Activated naive CD8-positive, alpha-beta T cell (primary cell): ENCODE measurements around the gene AQR.
"Not testable (repeated sequence)": the region's sequence is repeated elsewhere in the genome, so short reads cannot be mapped to it uniquely, and the experiment has no call there.

Experiments used
- H3K27ac Mint-ChIP-seq: one replicate; pipeline ENCODE4 v1.8.0; 2021; ENCODE audit warnings: mixed read lengths
- H3K27me3 Mint-ChIP-seq: one replicate; pipeline ENCODE4 v1.8.0; 2021; ENCODE audit warnings: mixed read lengths
- H3K36me3 Mint-ChIP-seq: one replicate; pipeline ENCODE4 v1.8.0; 2021; ENCODE audit warnings: mixed read lengths
- H3K4me1 Mint-ChIP-seq: one replicate; pipeline ENCODE4 v1.8.0; 2021; ENCODE audit warnings: low read depth, mixed read lengths
- H3K4me3 Mint-ChIP-seq: one replicate; pipeline ENCODE4 v1.8.0; 2021; ENCODE audit warnings: mild to moderate bottlenecking, mixed read lengths
- H3K9me3 Mint-ChIP-seq: one replicate; pipeline ENCODE4 v1.8.0; 2021; ENCODE audit warnings: low read depth, mixed read lengths

The AQR gene

DNA sequence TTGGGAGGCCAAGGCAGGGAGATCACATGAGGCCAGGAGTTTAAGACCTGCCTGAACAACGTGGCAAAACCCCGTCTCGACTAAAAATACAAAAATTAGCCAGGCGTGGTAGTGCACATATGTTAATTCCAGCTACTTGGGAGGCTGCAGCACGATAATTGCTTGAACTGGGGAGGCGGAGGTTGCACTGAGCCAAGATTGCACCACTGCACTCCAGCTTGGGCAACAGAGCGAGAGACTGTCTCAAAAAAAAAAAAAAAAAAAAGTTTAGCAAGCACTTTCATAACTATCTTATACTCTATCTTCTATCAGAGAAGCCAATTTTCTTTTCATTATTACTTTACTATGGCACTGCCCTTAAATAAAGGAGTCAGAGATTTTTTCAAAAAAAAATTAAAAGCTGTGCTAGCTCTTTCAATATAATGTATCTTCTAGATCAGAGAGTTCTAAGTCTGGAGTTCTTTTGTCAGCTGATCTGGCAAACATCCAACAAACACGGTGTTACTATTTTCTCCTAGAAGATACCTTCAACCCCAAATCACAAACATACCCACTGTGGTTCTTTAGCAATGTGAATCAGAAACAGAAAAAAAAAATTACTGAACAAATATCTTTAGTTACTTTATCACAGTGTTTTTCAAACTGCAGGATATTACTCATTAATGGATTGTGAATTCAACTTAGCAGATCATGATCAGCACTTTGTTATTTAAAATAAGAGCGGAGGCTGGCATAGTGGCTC, 15.5 kb upstream of the AQR start:
- Mint-ChIP-seq H3K4me3 (peak overlapping the region; percentile 75), H3K9me3 (no peaks in the 10 kb centered on the region), H3K27ac (peak overlapping the region; percentile 73), H3K4me1 (peaks cover 42% of the 10 kb centered on the region), H3K27me3 (no peaks in the 10 kb centered on the region), H3K36me3 (peaks cover 5% of the 10 kb centered on the region)

DNA sequence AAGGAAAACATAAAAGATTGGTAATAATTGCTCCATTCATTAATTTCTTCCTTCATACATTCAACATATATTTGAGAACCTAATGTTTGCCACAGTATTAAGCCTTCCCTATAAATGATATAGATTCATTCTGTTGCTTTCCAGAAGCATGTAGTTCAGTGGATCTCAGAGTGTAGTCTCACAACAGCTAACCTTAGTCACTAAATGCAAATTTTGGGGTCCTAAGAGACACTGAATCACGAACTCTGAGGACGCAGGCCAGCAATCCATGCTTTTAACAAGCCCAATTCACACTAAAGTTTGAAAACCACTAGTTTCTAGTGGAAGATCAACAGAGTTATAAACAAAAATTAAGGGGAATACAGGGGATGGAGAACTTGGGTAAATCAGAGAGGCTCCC, 7.2 kb upstream of the AQR start:
- H3K27ac Mint-ChIP-seq: no peak overlapping the region
- no peak overlapping the region for H3K4me3 Mint-ChIP-seq
- H3K4me1 Mint-ChIP-seq: peaks cover 7% of the 10 kb centered on the region
- H3K9me3 Mint-ChIP-seq: no peaks in the 10 kb centered on the region
- H3K36me3 Mint-ChIP-seq: peaks cover 2% of the 10 kb centered on the region
- no peaks in the 10 kb centered on the region for H3K27me3 Mint-ChIP-seq

DNA sequence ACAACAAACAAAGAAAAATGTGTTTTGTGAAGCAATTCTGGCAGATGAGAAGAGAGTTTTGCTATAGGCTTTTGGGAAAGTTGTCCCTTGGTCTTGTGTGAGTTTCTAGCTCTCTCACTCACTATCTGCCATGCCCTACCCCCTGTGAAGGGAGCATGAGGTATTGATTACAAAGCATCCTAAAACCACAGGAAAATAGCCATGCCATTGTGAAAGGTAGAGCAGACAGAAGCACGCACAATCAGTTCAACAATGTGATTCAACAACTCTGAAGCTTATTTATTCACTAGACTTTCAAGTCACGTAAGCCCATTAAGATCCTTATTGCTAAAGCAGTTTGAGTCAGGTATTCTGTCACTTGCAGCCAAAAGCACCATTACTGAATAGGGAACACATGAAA, 6.5 kb upstream of the AQR start:
- Mint-ChIP-seq H3K9me3 (no peaks in the 10 kb centered on the region), H3K4me3 (no peak overlapping the region), H3K27me3 (no peaks in the 10 kb centered on the region), H3K36me3 (peaks cover 2% of the 10 kb centered on the region), H3K4me1 (peaks cover 5% of the 10 kb centered on the region), H3K27ac (peak overlapping the region; percentile 70)

DNA sequence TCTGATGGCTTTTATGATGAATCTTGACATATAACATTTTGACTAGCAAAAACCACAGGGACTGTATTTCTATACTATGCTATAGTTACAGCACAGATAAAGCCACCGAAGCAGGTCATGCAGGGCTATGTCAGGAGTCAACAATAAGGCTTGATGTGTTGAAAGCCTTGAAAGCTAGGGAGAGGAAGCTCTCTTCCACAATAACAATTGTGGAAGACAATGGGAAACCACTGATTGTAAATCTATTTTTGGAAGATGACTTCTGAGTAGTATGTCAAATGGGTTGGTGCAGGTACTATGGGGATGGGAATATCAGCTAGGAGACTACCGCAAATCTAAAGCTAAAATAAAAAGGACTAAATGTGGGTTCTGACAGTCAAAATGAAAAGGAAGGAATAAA, 4.0 kb upstream of the AQR start:
- no peaks in the 10 kb centered on the region for H3K27me3 Mint-ChIP-seq
- H3K4me1 Mint-ChIP-seq: peaks cover 18% of the 10 kb centered on the region
- H3K4me3 Mint-ChIP-seq: no peak overlapping the region
- no peaks in the 10 kb centered on the region for H3K9me3 Mint-ChIP-seq
- H3K36me3 Mint-ChIP-seq: peaks cover 2% of the 10 kb centered on the region
- no peak overlapping the region for H3K27ac Mint-ChIP-seq

DNA sequence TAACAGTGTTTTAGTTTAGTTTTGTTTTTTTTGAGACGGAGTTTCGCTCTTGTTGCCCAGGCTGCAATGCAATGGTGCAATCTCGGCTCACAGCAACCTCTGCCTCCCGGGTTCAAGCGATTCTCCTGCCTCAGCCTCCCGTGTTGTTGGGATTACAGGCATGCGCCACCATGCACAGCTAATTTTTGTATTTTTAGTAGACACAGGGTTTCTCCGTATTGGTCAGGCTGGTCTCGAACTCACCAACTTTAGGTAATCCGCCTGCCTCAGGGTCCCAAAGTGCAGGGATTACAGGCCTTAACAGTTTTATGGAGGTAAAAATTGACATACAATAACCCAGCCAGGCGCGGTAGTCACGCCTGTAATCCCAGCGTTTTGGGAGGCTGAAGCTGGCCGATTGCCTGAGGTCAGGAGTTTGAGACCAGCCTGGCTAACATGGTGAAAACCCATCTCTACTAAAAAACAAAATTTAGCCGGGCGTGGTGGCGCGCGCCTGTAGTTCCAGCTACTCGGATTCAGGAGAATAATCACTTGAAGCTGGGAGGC, 629 bp upstream of the AQR start:
- Mint-ChIP-seq H3K4me3 (peak overlapping the region; percentile 100), H3K4me1 (peaks cover 40% of the 10 kb centered on the region), H3K27ac (peak overlapping the region; percentile 97)
- H3K36me3 Mint-ChIP-seq, H3K9me3 Mint-ChIP-seq, H3K27me3 Mint-ChIP-seq: not testable (repeated sequence)

DNA sequence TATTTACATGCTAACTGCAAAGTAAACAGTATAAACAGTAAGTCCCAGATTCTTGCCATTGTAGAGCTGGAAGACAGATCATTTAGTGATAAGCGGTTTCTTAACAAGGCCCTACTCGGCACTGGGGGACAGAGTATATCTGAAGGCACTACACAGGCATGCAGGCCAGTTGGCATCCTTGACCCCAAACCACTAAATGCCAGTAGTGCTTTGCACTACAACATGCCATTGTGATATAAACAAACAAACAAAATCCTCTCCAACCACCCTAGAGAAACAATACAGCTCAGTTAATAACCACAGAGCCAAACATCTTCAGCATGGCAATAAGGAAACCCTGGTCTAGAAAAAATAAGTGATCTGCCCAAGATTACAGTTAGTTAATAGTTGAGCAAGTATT, 5.3 kb downstream of the AQR start:
- Mint-ChIP-seq H3K27ac (no peak overlapping the region), H3K9me3 (no peaks in the 10 kb centered on the region), H3K4me1 (peaks cover 52% of the 10 kb centered on the region), H3K36me3 (peaks cover 11% of the 10 kb centered on the region), H3K27me3 (no peaks in the 10 kb centered on the region), H3K4me3 (no peak overlapping the region)

DNA sequence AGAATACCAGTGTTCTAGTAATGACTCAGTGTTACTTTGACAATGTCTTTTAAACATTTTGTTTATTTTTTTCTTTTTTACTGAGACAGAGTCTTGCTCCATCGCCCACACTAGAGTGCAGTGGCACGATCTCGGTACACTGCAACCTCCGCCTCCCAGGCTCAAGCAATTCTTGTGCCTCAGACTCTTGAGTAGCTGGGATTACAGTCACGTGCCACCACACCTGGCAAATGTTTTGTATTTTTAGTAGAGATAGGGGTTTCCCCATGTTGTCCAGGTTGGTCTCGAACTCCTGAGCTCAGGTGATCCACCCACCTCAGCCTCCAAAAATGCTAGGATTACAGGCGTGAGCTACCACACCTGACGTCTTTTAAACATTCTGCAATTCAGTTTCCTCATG, 15.7 kb downstream of the AQR start:
- Mint-ChIP-seq H3K9me3 (no peaks in the 10 kb centered on the region), H3K4me3 (no peak overlapping the region), H3K27me3 (no peaks in the 10 kb centered on the region), H3K36me3 (peaks cover 9% of the 10 kb centered on the region), H3K27ac (peak overlapping the region; percentile 6), H3K4me1 (peaks cover 10% of the 10 kb centered on the region)

DNA sequence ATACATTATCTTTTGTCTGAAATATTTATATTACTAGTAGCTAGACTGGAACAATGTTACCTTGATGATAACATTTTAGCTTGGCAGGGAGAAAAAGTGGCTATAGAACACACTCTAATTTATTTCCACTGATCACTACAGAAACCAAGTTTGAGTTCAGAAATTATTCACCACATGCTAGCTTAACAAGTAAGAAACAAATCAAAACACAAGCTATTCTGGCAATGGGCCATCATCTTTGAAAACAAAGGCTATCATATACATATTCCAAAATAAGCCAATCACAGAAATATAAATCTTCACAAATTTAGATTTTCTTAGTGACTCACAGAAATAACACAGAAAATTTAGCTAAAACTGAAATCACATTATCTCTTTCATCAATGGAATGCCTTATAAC, 17.1 kb downstream of the AQR start:
- Mint-ChIP-seq H3K36me3 (peaks cover 9% of the 10 kb centered on the region), H3K9me3 (no peaks in the 10 kb centered on the region), H3K4me1 (peaks cover 8% of the 10 kb centered on the region), H3K4me3 (no peak overlapping the region), H3K27me3 (no peaks in the 10 kb centered on the region), H3K27ac (peak overlapping the region; percentile 16)

DNA sequence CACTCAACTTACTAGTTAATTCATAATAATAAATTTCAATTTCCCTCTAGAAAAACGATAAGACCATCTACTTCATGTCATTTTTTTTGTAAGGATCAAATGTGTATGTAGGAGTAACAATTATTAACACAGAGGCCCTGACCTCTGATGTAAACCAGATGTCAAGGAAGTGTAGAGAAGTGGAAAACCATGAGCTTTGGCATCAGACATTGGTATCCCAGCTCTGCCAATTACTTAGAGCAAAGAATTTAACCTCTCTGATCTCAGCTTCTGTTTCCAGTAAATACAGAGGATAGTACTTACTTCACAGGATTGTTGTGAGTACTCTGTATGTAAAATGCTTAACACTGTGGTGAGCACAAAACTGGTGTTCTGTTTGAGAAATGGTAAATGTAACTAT, 17.5 kb downstream of the AQR start:
- no peak overlapping the region for H3K4me3 Mint-ChIP-seq
- peaks cover 9% of the 10 kb centered on the region for H3K36me3 Mint-ChIP-seq
- peaks cover 8% of the 10 kb centered on the region for H3K4me1 Mint-ChIP-seq
- H3K9me3 Mint-ChIP-seq: no peaks in the 10 kb centered on the region
- H3K27ac Mint-ChIP-seq: no peak overlapping the region
- no peaks in the 10 kb centered on the region for H3K27me3 Mint-ChIP-seq

DNA sequence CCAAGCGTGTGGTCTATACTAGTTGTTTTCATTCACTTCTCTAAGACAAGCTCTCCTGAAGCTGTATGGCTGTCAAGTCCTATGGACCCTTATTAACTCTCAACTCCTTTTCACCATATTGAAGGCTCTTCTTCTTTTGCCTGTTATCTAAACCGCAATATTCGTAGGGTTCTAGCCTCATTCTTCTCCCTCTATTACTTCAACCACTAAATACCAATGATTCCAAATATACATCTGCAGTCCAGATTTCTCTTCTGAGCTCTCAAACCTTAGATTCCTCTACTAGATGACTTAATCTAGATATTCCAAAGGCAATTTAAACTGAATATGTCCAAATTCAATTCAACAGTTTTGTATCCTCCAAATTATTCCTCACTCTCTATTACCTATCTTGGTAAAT, 24.6 kb downstream of the AQR start:
- Mint-ChIP-seq H3K4me1 (no peaks in the 10 kb centered on the region), H3K27ac (no peak overlapping the region), H3K27me3 (no peaks in the 10 kb centered on the region), H3K36me3 (peaks cover under 1% of the 10 kb centered on the region), H3K9me3 (no peaks in the 10 kb centered on the region), H3K4me3 (no peak overlapping the region)

DNA sequence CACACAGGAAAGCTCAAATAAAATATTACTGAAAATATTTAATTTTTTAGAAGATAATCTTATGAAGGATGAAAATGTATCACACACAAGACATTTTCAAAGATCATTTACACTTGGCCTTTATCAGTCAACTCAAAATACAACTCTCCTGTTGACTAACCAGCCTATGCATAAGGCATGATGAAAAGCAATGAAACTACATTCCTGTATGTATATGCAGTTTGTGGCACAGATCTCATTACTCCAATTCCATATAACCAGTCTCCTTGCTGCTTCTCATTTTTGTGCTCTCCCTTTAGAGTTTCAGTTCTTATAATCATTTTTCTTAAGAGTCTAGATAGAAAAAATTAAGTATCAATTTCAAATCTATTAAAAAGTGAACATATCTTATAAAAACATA, 25.8 kb downstream of the AQR start:
- H3K27ac Mint-ChIP-seq: no peak overlapping the region

DNA sequence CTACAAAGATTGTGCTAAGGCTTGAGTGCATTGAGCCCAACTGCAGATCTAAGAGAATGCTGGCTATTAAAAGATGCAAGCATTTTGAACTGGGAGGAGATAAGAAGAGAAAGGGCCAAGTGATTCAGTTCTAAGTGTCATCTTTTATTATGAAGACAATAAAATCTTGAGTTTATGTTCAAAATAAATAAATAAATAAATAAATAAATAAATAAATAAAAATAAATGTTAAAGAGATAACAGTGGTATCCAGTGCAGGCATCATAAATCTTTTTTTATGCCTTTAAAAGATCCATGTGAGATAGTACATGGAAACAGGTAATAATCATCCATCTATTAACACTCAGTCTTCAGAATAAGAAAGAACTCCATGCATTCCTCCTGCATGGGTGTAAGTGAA, 26.3 kb downstream of the AQR start:
- not testable (repeated sequence) for H3K36me3 Mint-ChIP-seq, H3K4me1 Mint-ChIP-seq, H3K27ac Mint-ChIP-seq

More for the DNA sequence above, 25.8 kb downstream of the AQR start:
- Mint-ChIP-seq H3K4me3 (no peak overlapping the region), H3K9me3 (no peaks in the 10 kb centered on the region), H3K4me1 (no peaks in the 10 kb centered on the region), H3K27me3 (no peaks in the 10 kb centered on the region), H3K36me3 (peaks cover 3% of the 10 kb centered on the region)

DNA sequence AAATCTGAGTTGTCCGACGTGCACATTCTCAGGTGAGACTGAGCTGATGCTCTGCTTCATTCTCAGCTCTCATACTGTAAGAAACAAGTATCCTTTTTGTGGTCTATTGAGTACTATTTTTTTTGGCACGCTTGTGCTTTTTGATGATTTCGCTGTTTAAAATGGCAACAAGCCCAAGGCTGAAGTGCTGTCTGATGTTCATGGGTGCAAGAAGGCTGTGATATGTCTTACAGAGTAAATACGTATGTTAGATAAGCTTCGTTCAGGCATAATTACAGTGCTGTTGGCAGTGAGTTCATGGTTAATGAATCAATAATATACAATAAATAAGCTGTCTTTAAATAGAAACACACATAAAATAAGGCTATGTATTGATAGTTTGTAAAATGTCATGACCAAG, 27.2 kb downstream of the AQR start:
- H3K4me3 Mint-ChIP-seq: no peak overlapping the region
- no peaks in the 10 kb centered on the region for H3K27me3 Mint-ChIP-seq
- peaks cover 3% of the 10 kb centered on the region for H3K36me3 Mint-ChIP-seq
- H3K9me3 Mint-ChIP-seq: no peaks in the 10 kb centered on the region
- H3K4me1 Mint-ChIP-seq: no peaks in the 10 kb centered on the region
- H3K27ac Mint-ChIP-seq: no peak overlapping the region

More for the DNA sequence above, 26.3 kb downstream of the AQR start:
- not testable (repeated sequence) for H3K4me3 Mint-ChIP-seq, H3K27me3 Mint-ChIP-seq, H3K9me3 Mint-ChIP-seq

DNA sequence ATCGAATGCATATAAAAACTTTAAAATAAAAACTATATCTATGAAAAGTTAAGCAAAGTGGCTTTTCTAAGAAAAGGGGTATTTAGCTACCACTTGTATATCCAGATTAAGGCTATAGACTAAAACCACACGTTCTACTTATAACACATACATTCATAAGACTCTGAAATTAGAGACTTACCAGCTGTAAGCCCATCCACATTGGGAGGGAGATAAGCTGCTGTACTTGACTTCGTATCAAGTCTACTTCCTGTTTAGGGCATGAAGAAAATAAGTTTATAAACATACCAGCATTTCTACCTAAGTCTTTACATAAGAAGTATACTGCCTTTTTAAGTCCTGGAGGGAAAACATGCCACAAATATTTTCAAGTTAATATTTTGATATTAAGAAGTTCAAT, 27.7 kb downstream of the AQR start:
- Mint-ChIP-seq H3K4me3 (no peak overlapping the region), H3K27ac (no peak overlapping the region), H3K9me3 (no peaks in the 10 kb centered on the region), H3K36me3 (peaks cover 3% of the 10 kb centered on the region), H3K4me1 (no peaks in the 10 kb centered on the region), H3K27me3 (no peaks in the 10 kb centered on the region)

DNA sequence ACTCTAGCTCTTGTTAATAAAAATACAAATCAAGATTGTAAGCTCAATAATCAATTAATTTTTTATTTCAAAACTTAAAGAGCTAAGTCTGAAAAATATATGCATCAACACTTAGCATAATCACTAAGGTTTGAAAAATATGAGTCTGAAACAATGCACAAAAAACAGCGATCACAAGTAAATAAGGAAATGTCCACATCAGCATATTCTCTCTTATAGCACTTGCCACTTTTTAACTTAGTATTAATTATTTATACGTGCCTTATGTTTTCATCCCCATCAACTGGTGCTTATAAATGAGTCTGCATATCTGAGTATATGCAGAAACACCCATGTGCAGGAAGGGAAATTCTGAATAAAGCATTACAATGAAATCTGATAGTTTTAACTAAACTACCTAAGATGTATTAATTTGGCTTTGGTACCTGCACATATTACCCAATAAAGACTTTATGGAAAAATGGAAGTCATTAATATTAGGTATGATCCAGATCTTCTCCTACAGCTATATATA, 28.3 kb downstream of the AQR start:
- H3K27ac Mint-ChIP-seq: no peak overlapping the region
- H3K27me3 Mint-ChIP-seq: no peaks in the 10 kb centered on the region
- peaks cover 3% of the 10 kb centered on the region for H3K36me3 Mint-ChIP-seq
- no peaks in the 10 kb centered on the region for H3K4me1 Mint-ChIP-seq
- H3K9me3 Mint-ChIP-seq: no peaks in the 10 kb centered on the region
- H3K4me3 Mint-ChIP-seq: no peak overlapping the region

DNA sequence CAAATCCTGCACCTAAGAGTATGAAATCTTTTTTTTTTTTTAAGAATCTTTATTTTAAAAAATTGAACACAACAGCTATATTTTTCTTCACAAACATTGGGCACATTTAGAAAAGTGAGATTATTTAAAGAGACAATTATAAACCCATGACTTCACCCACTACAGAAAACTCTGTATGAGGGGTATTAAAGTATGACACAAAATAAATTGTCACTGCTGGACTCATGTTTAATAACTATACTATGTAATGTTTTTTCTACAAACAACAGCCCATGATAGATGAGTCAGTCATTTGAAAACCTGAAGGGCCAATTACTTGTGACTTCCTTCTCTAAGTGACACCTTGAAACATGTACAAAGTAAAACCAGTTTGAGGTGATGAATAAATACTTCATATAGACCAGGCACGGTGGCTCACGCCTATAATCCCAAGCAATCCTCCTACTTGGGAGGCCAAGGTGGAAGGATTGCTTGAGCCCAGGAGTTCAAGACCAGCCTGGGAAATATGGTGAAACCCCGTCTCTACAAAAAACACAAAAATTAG, 36.0 kb downstream of the AQR start:
- Mint-ChIP-seq H3K4me3 (no peak overlapping the region), H3K27ac (no peak overlapping the region), H3K36me3 (peaks cover 21% of the 10 kb centered on the region), H3K9me3 (peaks cover 6% of the 10 kb centered on the region), H3K27me3 (no peaks in the 10 kb centered on the region), H3K4me1 (no peaks in the 10 kb centered on the region)
